PC-3 (cell line): ENCODE results near the gene CNTNAP5. TPM values are rescaled to one million over a fixed set of nuclear protein-coding genes. Genes with fewer than 3 reads are reported as not detected.

Experiments
- ATAC-seq: fragments of 200-7000 bp; cut with Tn5 transposase; 2 replicates; pipeline ENCODE4 v1.9.1; 2020; ENCODE audit warnings: mild to moderate bottlenecking, moderate library complexity
- BruUV-seq: library from RNA; stranded (reverse); fragments of 400-500 nt; replicated peaks from 2 replicates; lab custom pipeline; 2021; lab: Mats Ljungman, UMichigan
- CTCF ChIA-PET: fragments of 300-600 bp; sonication (Branson Sonifier 250); formaldehyde crosslinking; loops from one replicate; lab custom pipeline; 2022; ENCODE audit warnings: antibody characterized with exemption; lab: Charles Lee
- POLR2A ChIA-PET: fragments of 300-600 bp; sonication (Branson Sonifier 250); formaldehyde crosslinking; loops from one replicate; lab custom pipeline; 2022; ENCODE audit warnings: antibody characterized with exemption; ENCODE audit not compliant: unreplicated experiment; lab: Charles Lee
- DNase-seq: peaks from one replicate; pipeline ENCODE4 v3.0.0-alpha.2; 2015
- H2AFZ ChIP-seq: fragments of 300-600 bp; sonication (generic); 2 replicates; pipeline ENCODE4 v1.6.0; 2016; ENCODE audit warnings: antibody characterized with exemption, low read length
- H3F3A ChIP-seq: fragments of 300-600 bp; sonication (generic); one replicate; pipeline ENCODE4 v1.6.0; 2017; ENCODE audit warnings: antibody characterized with exemption, low read length, control low read depth, mild to moderate bottlenecking; ENCODE audit not compliant: unreplicated experiment
- H3K27ac ChIP-seq: fragments of 300-600 bp; sonication (generic); 2 replicates; pipeline ENCODE4 v1.5.1; 2016; ENCODE audit warnings: mild to moderate bottlenecking, low read length
- H3K27me3 ChIP-seq: fragments of 300-600 bp; sonication (generic); 2 replicates; pipeline ENCODE4 v1.6.1; 2016; ENCODE audit warnings: low read length, mixed read lengths
- H3K36me3 ChIP-seq: fragments of 300-600 bp; sonication (generic); 2 replicates; pipeline ENCODE4 v1.6.1; 2016; ENCODE audit warnings: low read depth, mixed run types, low read length, mixed read lengths
- H3K4me1 ChIP-seq: fragments of 300-600 bp; sonication (generic); 2 replicates; pipeline ENCODE4 v1.5.1; 2016; ENCODE audit warnings: low read length; ENCODE audit not compliant: insufficient read depth
- H3K4me2 ChIP-seq: fragments of 300-600 bp; sonication (generic); 2 replicates; pipeline ENCODE4 v1.6.0; 2016; ENCODE audit warnings: low read length
- H3K4me3 ChIP-seq: fragments of 300-600 bp; sonication (generic); 2 replicates; pipeline ENCODE4 v1.5.1; 2016; ENCODE audit warnings: mild to moderate bottlenecking, low read length, mixed read lengths
- H3K79me2 ChIP-seq: fragments of 300-600 bp; sonication (generic); 2 replicates; pipeline ENCODE4 v1.6.1; 2017; ENCODE audit warnings: low read length, mixed read lengths
- H3K9ac ChIP-seq: fragments of 300-600 bp; sonication (generic); 2 replicates; pipeline ENCODE4 v1.6.0; 2016; ENCODE audit warnings: mild to moderate bottlenecking, low read length
- H3K9me2 ChIP-seq: fragments of 300-600 bp; sonication (generic); replicated peaks from 2 replicates; pipeline ENCODE4 v1.6.1; 2016; ENCODE audit warnings: mixed run types, low read length, mixed read lengths
- H3K9me3 ChIP-seq: fragments of 300-600 bp; sonication (generic); 2 replicates; pipeline ENCODE4 v1.6.1; 2016; ENCODE audit warnings: low read length, mixed read lengths
- H4K20me1 ChIP-seq: fragments of 300-600 bp; sonication (generic); 2 replicates; pipeline ENCODE4 v1.6.1; 2016; ENCODE audit warnings: low read length, mixed read lengths
- EZH2 ChIP-seq: fragments of 300-600 bp; sonication (generic); IDR thresholded peaks from one replicate; pipeline ENCODE4 v1.6.1; 2017; ENCODE audit warnings: antibody characterized with exemption, mild to moderate bottlenecking, low read length; ENCODE audit not compliant: unreplicated experiment
- EZH2phosphoT487 ChIP-seq: fragments of 300-600 bp; sonication (generic); IDR thresholded peaks from 2 replicates; pipeline ENCODE4 v1.6.1; 2018; ENCODE audit warnings: mild to moderate bottlenecking, antibody characterized with exemption, low read length, borderline replicate concordance
- intact Hi-C: fragments of 100-400 bp; cut with micrococcal nuclease; formaldehyde crosslinking; loops from 2 replicates; pipeline ENCODE4 v1.9.0; 2023
- total RNA-seq: library from RNA; depleted of rRNA; stranded (reverse); fragments of >200 nt; gene quantifications from 2 replicates; pipeline ENCODE4 v1.2.3, GENCODE V29; 2014
- TF ChIP-seq, protein P1 (sequence below): fragments of 300-600 bp; sonication (generic); conservative IDR thresholded peaks from 2 replicates; pipeline ENCODE4 v1.5.1; 2017; ENCODE audit warnings: antibody characterized with exemption, low read depth, mild to moderate bottlenecking, low read length

CNTNAP5 gene
- total RNA-seq, 1 experiment from 2014 or later = not detected

GRCh38 chr2:124328397-124328796 lies 303.3 kb downstream of the CNTNAP5 start:
- Histone ChIP-seq H3K9me2 (no peaks in the 10 kb centered on the region), H3K4me1 (no peaks in the 10 kb centered on the region), H3K79me2 (no peaks in the 10 kb centered on the region), H3K4me3 (no peak overlapping the region), H2AFZ (no peak overlapping the region), H3K27me3 (no peaks in the 10 kb centered on the region), H3K9ac (no peak overlapping the region), H3K27ac (no peak overlapping the region), H3K36me3 (no peaks in the 10 kb centered on the region), H3K9me3 (no peaks in the 10 kb centered on the region), H4K20me1 (no peaks in the 10 kb centered on the region), H3K4me2 (no peak overlapping the region), H3F3A (no peaks in the 10 kb centered on the region)
- ChIA-PET CTCF (no interaction called here), POLR2A (no interaction called here)
- intact Hi-C loops = no loop called here
- BruUV-seq = no TSS peak
- no peak for ATAC-seq
- TF ChIP-seq EZH2 = no peak
- TF ChIP-seq, protein P1, sequence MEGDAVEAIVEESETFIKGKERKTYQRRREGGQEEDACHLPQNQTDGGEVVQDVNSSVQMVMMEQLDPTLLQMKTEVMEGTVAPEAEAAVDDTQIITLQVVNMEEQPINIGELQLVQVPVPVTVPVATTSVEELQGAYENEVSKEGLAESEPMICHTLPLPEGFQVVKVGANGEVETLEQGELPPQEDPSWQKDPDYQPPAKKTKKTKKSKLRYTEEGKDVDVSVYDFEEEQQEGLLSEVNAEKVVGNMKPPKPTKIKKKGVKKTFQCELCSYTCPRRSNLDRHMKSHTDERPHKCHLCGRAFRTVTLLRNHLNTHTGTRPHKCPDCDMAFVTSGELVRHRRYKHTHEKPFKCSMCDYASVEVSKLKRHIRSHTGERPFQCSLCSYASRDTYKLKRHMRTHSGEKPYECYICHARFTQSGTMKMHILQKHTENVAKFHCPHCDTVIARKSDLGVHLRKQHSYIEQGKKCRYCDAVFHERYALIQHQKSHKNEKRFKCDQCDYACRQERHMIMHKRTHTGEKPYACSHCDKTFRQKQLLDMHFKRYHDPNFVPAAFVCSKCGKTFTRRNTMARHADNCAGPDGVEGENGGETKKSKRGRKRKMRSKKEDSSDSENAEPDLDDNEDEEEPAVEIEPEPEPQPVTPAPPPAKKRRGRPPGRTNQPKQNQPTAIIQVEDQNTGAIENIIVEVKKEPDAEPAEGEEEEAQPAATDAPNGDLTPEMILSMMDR = no peak
- no peak for TF ChIP-seq EZH2phosphoT487
- DNase-seq = no peak

DNA sequence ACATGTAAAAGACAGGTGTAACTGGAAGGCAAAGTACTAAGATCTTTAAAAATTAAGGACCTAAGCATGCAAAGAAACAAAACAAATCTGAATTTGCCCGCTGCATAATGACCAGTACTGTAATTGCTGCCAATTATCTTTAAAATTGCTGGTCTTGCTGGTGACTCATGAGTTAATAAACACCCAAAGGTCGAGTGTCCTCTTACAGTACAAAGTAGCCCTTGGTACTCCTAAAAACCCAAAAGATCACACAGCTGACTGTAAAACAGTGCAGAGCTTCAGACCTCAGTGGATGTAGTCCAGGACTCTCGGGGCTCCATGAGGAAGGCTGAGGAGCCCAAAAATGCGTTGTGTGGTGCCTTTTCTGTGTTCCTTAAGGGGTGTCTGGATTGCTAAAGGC lies 308.7 kb downstream of the CNTNAP5 start:
- TF ChIP-seq EZH2 (no peak), EZH2phosphoT487 (no peak)
- TF ChIP-seq, protein P1 = no peak

DNA sequence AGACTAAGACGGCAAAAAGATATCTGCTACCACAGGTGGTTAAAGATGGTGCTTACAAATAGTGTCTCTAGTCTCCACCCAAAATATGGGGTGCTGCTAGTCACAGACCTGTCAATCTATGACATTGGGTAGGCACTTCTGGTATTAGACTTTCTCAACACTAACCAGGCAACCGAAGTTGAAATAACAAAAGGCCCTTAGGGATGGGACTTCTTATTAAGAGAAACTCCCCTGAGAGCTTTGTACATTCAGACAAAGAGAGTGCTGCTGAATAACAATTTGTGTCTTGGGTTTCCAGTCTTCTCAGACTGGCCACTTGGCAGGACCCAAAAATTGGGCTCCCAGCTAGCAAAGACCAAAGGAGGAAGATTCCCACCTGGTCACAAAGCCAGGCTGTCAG lies 310.0 kb downstream of the CNTNAP5 start:
- POLR2A ChIA-PET = no interaction called here
- Histone ChIP-seq H4K20me1 (no peaks in the 10 kb centered on the region), H3F3A (no peaks in the 10 kb centered on the region), H3K36me3 (no peaks in the 10 kb centered on the region), H3K4me3 (no peak overlapping the region), H3K4me1 (no peaks in the 10 kb centered on the region), H3K9me3 (no peaks in the 10 kb centered on the region), H3K79me2 (no peaks in the 10 kb centered on the region), H3K9me2 (no peaks in the 10 kb centered on the region), H3K9ac (no peak overlapping the region), H3K27ac (no peak overlapping the region), H3K27me3 (no peaks in the 10 kb centered on the region), H3K4me2 (no peak overlapping the region), H2AFZ (no peak overlapping the region)
- TF ChIP-seq EZH2phosphoT487 = no peak
- DNase-seq (no peak), ATAC-seq (no peak)
- CTCF ChIA-PET = no interaction called here
- intact Hi-C loops = no loop called here
- no TSS peak for BruUV-seq

More for the DNA sequence above, 308.7 kb downstream of the CNTNAP5 start:
- Histone ChIP-seq H4K20me1 (no peaks in the 10 kb centered on the region), H3K9me3 (no peaks in the 10 kb centered on the region), H3K4me1 (no peaks in the 10 kb centered on the region), H3K27me3 (no peaks in the 10 kb centered on the region), H3K79me2 (no peaks in the 10 kb centered on the region), H3K36me3 (no peaks in the 10 kb centered on the region), H3K9me2 (no peaks in the 10 kb centered on the region), H3K27ac (no peak overlapping the region), H2AFZ (no peak overlapping the region), H3K9ac (no peak overlapping the region), H3F3A (no peaks in the 10 kb centered on the region), H3K4me2 (no peak overlapping the region), H3K4me3 (no peak overlapping the region)
- intact Hi-C loops = no loop called here
- ChIA-PET CTCF (no interaction called here), POLR2A (no interaction called here)
- ATAC-seq (no peak), DNase-seq (no peak)
- BruUV-seq = no TSS peak
